Transverse colon (tissue), 4 donors: Measurements from ENCODE around the gene DENND2A. TPM values are rescaled to one million over a fixed set of nuclear protein-coding genes. Genes with fewer than 3 reads are reported as not detected.

Experiments
- DNase-seq: peaks from one replicate; pipeline ENCODE4 v3.0.0-alpha.2; 2019
- H3K27ac ChIP-seq, 4 donors: fragments of 200-600 bp; sonication (generic); 2 replicates each; pipeline ENCODE4 v1.5.1; 2016 to 2018; ENCODE audit warnings: inconsistent platforms in 4 of 4
- H3K27me3 ChIP-seq: fragments of 200-600 bp; sonication (generic); 2 replicates; pipeline ENCODE4 v1.5.1; 2017; ENCODE audit warnings: inconsistent platforms
- H3K36me3 ChIP-seq, 4 donors: fragments of 200-600 bp; sonication (generic); 2 replicates each; pipeline ENCODE4 v1.5.1; 2017 to 2019; ENCODE audit warnings: inconsistent platforms in 4 of 4
- H3K4me1 ChIP-seq, 4 donors: fragments of 200-600 bp; sonication (generic); 2 replicates each; pipeline ENCODE4 v1.5.1; 2017 to 2020; ENCODE audit warnings: inconsistent platforms in 4 of 4
- H3K4me3 ChIP-seq, 4 donors: fragments of 200-600 bp; sonication (generic); 1 replicate in 1 of 4; 2 replicates in 3 of 4; pipeline versions ENCODE4 v1.5.1 to v1.6.1; 2017 to 2019; ENCODE audit warnings: inconsistent platforms in 4 of 4
- H3K9me3 ChIP-seq, 2 donors: fragments of 200-600 bp; sonication (generic); 2 replicates each; pipeline ENCODE4 v1.5.1; 2017 to 2019; ENCODE audit warnings: inconsistent platforms in 2 of 2
- CTCF ChIP-seq, 5 experiments: fragments of 200-600 bp in 3 of 5; fragments of 450-650 bp in 2 of 5; sonication (generic) in 3 of 5; IDR thresholded peaks; 1 replicate in 2 of 5; 2 replicates in 3 of 5; pipeline ENCODE4 v1.5.1; 2016 to 2017; ENCODE audit warnings: antibody characterized with exemption in 5 of 5, inconsistent platforms in 3 of 5, mild to moderate bottlenecking in 2 of 5, moderate library complexity in 1 of 5
- EP300 ChIP-seq: sonication (generic); formaldehyde crosslinking; IDR thresholded peaks from one replicate; pipeline ENCODE4 v1.6.1; 2017; ENCODE audit warnings: antibody characterized with exemption, low read depth
- POLR2A ChIP-seq: fragments of 450-650 bp; IDR thresholded peaks from one replicate; pipeline ENCODE4 v1.6.1; 2016; ENCODE audit warnings: antibody characterized with exemption, mild to moderate bottlenecking, moderate library complexity
- POLR2AphosphoS5 ChIP-seq, 3 donors: sonication (generic); formaldehyde crosslinking; IDR thresholded peaks; one replicate each; pipeline ENCODE4 v1.6.1; 2016; ENCODE audit warnings: antibody characterized with exemption in 3 of 3
- WGBS, 2 donors: methylation state at CpG; one replicate each; pipeline ENCODE4 v1.1.5; 2018; ENCODE audit warnings: low coverage in 1 of 2; 5-methylcytosine and 5-hydroxymethylcytosine counted together
- in situ Hi-C, 4 donors: fragments of 200-750 bp; cut with MboI; loops; one replicate each; pipeline versions ENCODE4 v1.15.0 to v1.15.1; 2017; ENCODE audit warnings: low sequenced_read_pairs in 3 of 4, low pct_ligation_motif_present in 1 of 4, low pct_unique_long_range_greater_than_20kb in 1 of 4
- intact Hi-C: fragments of 100-400 bp; cut with DNase I; formaldehyde crosslinking; loops from one replicate; pipeline ENCODE4 v1.15.1; 2023; ENCODE audit warnings: low total_unique reads
- total RNA-seq, 4 donors: library from RNA; depleted of rRNA; stranded (reverse); fragments of >200 nt; gene quantifications; one replicate each; pipeline ENCODE4 v1.1.0, GENCODE V29; 2016

The DENND2A gene
- total RNA-seq, 4 donors from 2014 or later = 4.1 to 19.9 (median 7.1) TPM

- intact Hi-C loops = no loop called here
- H3K27me3 ChIP-seq = no peaks in the 10 kb centered on the region
- no peak for TF ChIP-seq EP300
- no peak for TF ChIP-seq CTCF (IDR thresholded peaks at IDR 0.05)
- no peak for TF ChIP-seq POLR2A
- TF ChIP-seq POLR2AphosphoS5 (IDR thresholded peaks at IDR 0.05) = no peak
- no peaks in the 10 kb centered on the region for H3K9me3 ChIP-seq
- WGBS, 2 donors = 74% methylated on average over 9 of the region's 9 CpGs; no CpG with 5 or more reads in 1 of the 2 donors
- in situ Hi-C loops = no loop called here
- H3K27ac ChIP-seq = no peak overlapping the region
- H3K4me3 ChIP-seq = no peak overlapping the region
- DNase-seq = no peak
- H3K4me1 ChIP-seq = peaks cover 0 to 21% (median 3%) of the 10 kb centered on the region in 4 donors
- no peaks in the 10 kb centered on the region for H3K36me3 ChIP-seq
These were observed 114.4 kb downstream of the DENND2A start for GRCh38 chr7:140526214-140526613.

GRCh38 chr7:140525743-140526142 is 114.9 kb downstream of the DENND2A start:
- WGBS, 2 donors = 49% methylated on average over 10 of the region's 10 CpGs; no CpG with 5 or more reads in 1 of the 2 donors
- H3K27me3 ChIP-seq = no peaks in the 10 kb centered on the region
- H3K4me3 ChIP-seq = no peak overlapping the region
- H3K27ac ChIP-seq = no peak overlapping the region
- H3K9me3 ChIP-seq = no peaks in the 10 kb centered on the region
- no peaks in the 10 kb centered on the region for H3K36me3 ChIP-seq
- intact Hi-C loops (no loop called here), in situ Hi-C loops (no loop called here)
- H3K4me1 ChIP-seq = peaks cover 0 to 21% (median 3%) of the 10 kb centered on the region in 4 donors
- DNase-seq = peak; percentile 63
- no peak for TF ChIP-seq EP300
- TF ChIP-seq CTCF (IDR thresholded peaks at IDR 0.05) = no peak
- no peak for TF ChIP-seq POLR2A
- TF ChIP-seq POLR2AphosphoS5 (IDR thresholded peaks at IDR 0.05) = no peak

GRCh38 chr7:140521421-140521820 is 119.2 kb downstream of the DENND2A start:
- in situ Hi-C loops (loop anchor here in 2 of 4 donors (25.0 kb wide), 1 partner anchor 491 kb away; the partner anchor contains the start of gene MRPS33 (in 2 of the 2)), intact Hi-C loops (no loop called here)
- Histone ChIP-seq H3K27me3 (no peaks in the 10 kb centered on the region), H3K4me1 (peaks cover 10 to 44% (median 18%) of the 10 kb centered on the region in 4 donors), H3K9me3 (no peaks in the 10 kb centered on the region), H3K27ac (no peak overlapping the region), H3K4me3 (no peak overlapping the region), H3K36me3 (no peaks in the 10 kb centered on the region)
- WGBS, 2 donors = 83 to 100% methylated on average over 1 to 2 of the region's 3 CpGs
- no peak for DNase-seq
- TF ChIP-seq CTCF (IDR thresholded peaks at IDR 0.05) = no peak
- no peak for TF ChIP-seq POLR2A
- TF ChIP-seq EP300 = no peak
- TF ChIP-seq POLR2AphosphoS5 (IDR thresholded peaks at IDR 0.05) = no peak

GRCh38 chr7:140519007-140519399 is 121.6 kb downstream of the DENND2A start:
- Histone ChIP-seq H3K36me3 (no peaks in the 10 kb centered on the region), H3K27me3 (no peaks in the 10 kb centered on the region), H3K27ac (peak overlapping the region; percentile 89 to 91 (median 90)), H3K4me3 (peak overlapping the region in 2 of 4 donors; percentile 27 to 36), H3K4me1 (peaks cover 10 to 28% (median 15%) of the 10 kb centered on the region in 4 donors), H3K9me3 (no peaks in the 10 kb centered on the region)
- TF ChIP-seq EP300 = no peak
- no peak for TF ChIP-seq POLR2AphosphoS5 (IDR thresholded peaks at IDR 0.05)
- no peak for TF ChIP-seq CTCF (IDR thresholded peaks at IDR 0.05)
- no peak for TF ChIP-seq POLR2A
- DNase-seq = no peak
- intact Hi-C loops = no loop called here
- WGBS, 2 donors = 28 to 50% methylated on average over 3 to 7 of the region's 7 CpGs
- in situ Hi-C loops = loop anchor here (5.0 to 25.0 kb wide), 4 partner anchors 133 to 493 kb away; partner anchors contain the start of gene MRPS33 (in 2 of the 4)
